Dendritic cell treated with granulocyte-macrophage colony-stimulating factor and Interleukin-4, amounts not matched to agents 40 ng/mL and 50 ng/mL, for 4 days (primary cell): ENCODE data around the gene NECAB2.
"Not testable (repeated sequence)": the region's sequence is repeated elsewhere in the genome, so short reads cannot be mapped to it uniquely, and the experiment has no call there.

Experiments
- H3K27ac Mint-ChIP-seq: one replicate; pipeline ENCODE4 v1.8.0; 2022; ENCODE audit warnings: mild to moderate bottlenecking, mixed read lengths
- H3K27me3 Mint-ChIP-seq: one replicate; pipeline ENCODE4 v1.8.0; 2022; ENCODE audit warnings: mild to moderate bottlenecking, mixed read lengths
- H3K36me3 Mint-ChIP-seq: one replicate; pipeline ENCODE4 v1.8.0; 2022; ENCODE audit warnings: low read depth, mixed read lengths
- H3K4me1 Mint-ChIP-seq: one replicate; pipeline ENCODE4 v1.8.0; 2022; ENCODE audit warnings: low read depth, mixed read lengths
- H3K4me3 Mint-ChIP-seq: one replicate; pipeline ENCODE4 v1.8.0; 2022; ENCODE audit warnings: mild to moderate bottlenecking, moderate library complexity, mixed read lengths
- H3K9me3 Mint-ChIP-seq: one replicate; pipeline ENCODE4 v1.8.0; 2022; ENCODE audit warnings: mixed read lengths
- intact Hi-C: fragments of 100-400 bp; cut with micrococcal nuclease; formaldehyde crosslinking; loops from one replicate; pipeline ENCODE4 v1.15.0; 2022

The NECAB2 gene

DNA sequence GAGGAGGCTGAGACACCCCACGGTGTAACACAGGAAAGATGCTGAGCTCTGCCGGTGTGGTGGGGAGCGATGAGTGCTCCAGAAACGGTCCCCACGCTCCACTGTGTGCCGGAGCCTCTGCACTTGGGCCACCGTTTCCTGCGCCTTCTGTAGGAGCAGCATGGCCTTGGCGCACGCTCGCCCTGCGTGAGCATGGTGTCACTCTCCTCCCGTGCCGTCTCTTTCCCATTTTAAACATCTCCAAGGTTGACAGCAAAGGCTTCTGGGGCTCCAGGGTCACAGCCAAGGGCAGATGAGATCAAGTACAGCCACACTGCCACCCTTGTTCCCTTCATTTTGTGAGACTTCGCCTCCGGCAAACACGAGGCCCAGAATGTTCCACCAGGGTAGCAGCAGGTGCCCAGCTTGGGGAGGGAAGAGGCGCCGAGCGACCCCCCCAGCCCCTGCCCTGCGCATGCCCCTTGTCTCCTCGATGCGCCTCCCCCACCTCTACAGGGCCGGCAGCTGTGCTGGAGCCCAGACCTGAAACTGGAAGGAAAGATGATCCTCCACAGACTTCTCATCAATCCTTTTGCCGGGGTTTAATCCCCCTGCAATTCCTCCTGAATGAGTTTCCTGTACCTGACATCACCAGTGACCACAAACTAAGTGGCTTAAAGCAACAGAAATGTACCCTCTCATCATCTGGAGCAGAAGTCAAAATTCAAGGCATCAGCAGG, 34.9 kb upstream of the NECAB2 start:
- no peaks in the 10 kb centered on the region for H3K9me3 Mint-ChIP-seq
- H3K27ac Mint-ChIP-seq, result no peak overlapping the region
- intact Hi-C loops, result no loop called here
- H3K4me1 Mint-ChIP-seq, result no peaks in the 10 kb centered on the region
- peaks cover 5% of the 10 kb centered on the region for H3K27me3 Mint-ChIP-seq
- H3K36me3 Mint-ChIP-seq, result peaks cover 5% of the 10 kb centered on the region
- no peak overlapping the region for H3K4me3 Mint-ChIP-seq

DNA sequence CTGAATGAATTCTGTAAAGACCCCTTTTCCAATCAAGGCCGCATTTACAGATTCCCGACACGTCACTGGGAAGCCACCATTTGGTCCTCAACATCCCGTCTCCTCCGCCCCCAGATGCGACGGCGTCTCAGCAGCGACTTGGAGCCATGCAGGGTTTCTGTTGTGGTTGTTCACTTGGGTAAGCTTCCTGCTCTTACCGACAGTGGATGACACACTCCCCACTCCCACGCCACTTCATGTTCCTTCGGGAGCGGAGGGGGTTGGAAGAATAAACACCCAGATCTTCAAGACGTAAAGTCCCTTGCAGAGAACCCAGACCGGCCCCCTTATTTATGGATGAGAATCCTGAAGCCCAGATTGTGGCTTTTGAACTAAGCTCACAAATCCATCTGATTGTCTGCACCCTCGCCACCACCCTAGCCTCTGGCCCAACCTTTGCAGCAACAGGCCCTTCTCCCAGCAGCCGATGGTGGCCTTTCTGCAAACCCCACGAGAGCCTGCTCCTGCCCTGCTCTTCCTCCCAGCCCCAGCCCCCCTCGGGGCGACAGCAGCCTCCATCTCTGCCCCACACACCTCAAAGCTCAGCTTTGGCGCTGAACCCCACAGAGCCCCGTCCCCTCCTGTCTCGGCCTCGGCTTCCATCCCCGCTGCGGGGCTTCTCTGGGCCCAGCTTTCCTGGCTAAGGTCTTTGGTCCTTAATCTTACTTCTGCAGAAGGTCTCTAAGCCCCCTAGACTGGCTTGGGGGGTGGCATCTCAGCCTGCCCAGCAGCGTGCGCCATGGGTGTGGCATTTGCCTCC, 34.0 kb upstream of the NECAB2 start:
- Mint-ChIP-seq H3K36me3 (no peaks in the 10 kb centered on the region), H3K4me1 (peaks cover under 1% of the 10 kb centered on the region), H3K4me3 (no peak overlapping the region), H3K9me3 (no peaks in the 10 kb centered on the region), H3K27me3 (peaks cover 5% of the 10 kb centered on the region), H3K27ac (no peak overlapping the region)
- intact Hi-C loops, result no loop called here

DNA sequence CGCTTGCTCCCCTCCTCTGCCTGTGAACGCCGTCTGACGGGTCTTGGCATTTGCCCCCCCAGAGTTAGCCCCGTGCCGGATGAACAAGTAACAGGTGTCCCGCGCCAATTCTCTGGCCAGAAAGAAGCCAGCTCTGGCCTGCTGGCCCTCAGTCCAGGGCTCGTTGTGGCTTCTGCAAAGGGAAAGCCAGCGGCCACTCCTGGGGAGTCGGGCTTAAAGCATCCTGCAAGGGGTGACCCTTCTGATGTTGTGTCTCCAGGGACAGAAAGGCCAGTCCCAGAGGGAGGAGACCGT, 33.4 kb upstream of the NECAB2 start:
- H3K4me1 Mint-ChIP-seq, result peaks cover 6% of the 10 kb centered on the region
- H3K36me3 Mint-ChIP-seq, result no peaks in the 10 kb centered on the region
- H3K27ac Mint-ChIP-seq, result no peak overlapping the region
- no peak overlapping the region for H3K4me3 Mint-ChIP-seq
- H3K27me3 Mint-ChIP-seq, result peaks cover 5% of the 10 kb centered on the region
- intact Hi-C loops, result no loop called here
- H3K9me3 Mint-ChIP-seq, result no peaks in the 10 kb centered on the region

DNA sequence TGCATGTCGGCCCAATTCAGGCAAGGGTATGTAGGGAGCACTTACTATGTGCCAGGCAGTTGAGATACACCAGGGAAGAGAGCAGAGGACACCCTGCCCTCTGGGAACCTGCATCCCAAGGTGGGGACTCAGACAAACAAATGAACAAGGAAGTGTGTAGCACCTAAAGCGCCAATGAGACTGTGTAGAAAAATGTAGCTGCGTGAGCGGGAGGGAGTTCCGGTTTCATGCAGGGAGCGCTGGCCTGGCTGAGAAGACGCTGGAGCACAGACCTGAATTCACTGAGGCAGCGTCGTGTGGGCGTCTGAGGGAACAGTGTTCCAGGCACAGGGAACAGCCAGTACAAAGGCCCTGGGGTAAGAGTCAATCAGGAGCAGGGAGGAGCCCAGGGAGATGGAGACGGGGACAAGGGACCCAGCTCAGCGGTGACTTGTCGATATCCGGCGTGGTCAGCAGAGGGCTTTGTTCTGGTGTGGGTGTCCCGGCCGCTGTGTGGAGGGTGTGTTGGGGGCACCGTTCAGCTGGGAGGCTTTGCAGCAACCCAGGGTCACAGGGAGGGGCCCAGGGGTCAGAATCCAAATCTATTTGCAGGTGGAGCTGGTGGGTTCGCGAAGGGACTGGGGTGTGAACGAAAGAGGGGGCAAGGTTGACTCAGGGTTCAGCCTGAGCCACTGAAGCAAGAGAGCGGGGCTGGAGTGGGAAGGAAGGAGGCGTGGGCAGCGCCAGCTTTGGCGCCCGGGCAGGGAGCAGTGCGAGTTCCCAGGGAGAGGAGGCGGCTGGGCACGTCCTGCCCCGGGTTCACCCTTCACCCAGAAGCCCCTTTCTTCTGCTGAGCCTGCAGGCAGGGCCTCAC, 32.8 kb upstream of the NECAB2 start:
- peaks cover 5% of the 10 kb centered on the region for H3K27me3 Mint-ChIP-seq
- no peaks in the 10 kb centered on the region for H3K9me3 Mint-ChIP-seq
- no peak overlapping the region for H3K4me3 Mint-ChIP-seq
- H3K36me3 Mint-ChIP-seq, result no peaks in the 10 kb centered on the region
- no peak overlapping the region for H3K27ac Mint-ChIP-seq
- intact Hi-C loops, result no loop called here
- H3K4me1 Mint-ChIP-seq, result peaks cover 8% of the 10 kb centered on the region

DNA sequence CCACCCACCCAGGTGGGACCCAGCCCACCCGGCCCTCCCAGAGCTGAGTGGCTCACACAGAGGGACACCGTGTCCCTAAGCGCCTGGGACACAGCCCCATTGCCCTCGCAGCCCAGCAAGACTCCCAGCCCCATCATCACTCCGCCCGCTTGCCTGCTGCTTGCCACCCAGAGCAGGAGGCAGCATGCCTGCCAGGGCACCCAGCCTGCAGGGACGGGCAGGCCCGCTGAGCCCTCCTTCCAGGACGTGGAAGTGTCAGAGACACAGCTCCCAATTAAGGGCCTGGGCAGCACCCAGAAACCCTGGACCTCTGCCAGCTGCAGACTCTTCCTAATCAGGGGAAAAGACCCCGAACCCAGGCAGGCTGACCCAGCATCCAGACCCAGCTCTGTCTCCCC, 32.2 kb upstream of the NECAB2 start:
- Mint-ChIP-seq H3K36me3 (no peaks in the 10 kb centered on the region), H3K4me3 (no peak overlapping the region), H3K9me3 (no peaks in the 10 kb centered on the region), H3K27me3 (peaks cover 5% of the 10 kb centered on the region), H3K4me1 (peaks cover 8% of the 10 kb centered on the region), H3K27ac (no peak overlapping the region)
- intact Hi-C loops, result no loop called here

DNA sequence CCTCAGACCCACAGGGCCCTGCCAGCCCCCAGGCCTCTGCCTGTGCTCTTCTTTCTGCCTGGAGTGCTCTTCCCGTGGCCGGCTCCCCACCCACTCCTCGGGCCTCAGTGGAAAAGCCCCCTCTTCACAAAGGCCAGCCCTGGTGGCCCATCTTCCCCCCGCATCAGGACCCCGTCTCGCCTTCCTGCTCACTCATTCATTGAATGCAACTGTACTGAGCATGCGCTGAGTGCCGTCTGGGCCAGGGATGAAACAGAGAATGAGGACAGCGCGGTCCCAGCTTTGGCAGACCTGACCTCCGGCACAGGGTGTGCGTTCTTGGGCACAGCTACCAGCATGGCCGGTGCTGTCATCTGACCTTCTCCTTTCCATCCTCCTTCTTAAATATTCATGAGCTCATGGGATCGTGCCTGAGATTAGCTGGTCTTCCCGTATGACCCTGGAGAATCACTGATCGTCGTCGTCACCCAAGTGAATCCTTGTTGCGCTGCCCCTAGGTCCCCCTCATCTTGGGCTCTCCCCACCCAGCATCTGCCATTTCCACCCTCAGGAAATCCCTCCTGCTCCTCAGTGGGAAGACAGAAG, 31.4 kb upstream of the NECAB2 start:
- peak overlapping the region; percentile 23 for H3K27ac Mint-ChIP-seq
- intact Hi-C loops, result no loop called here
- no peak overlapping the region for H3K4me3 Mint-ChIP-seq
- peaks cover 8% of the 10 kb centered on the region for H3K4me1 Mint-ChIP-seq
- H3K36me3 Mint-ChIP-seq, result no peaks in the 10 kb centered on the region
- H3K27me3 Mint-ChIP-seq, result peaks cover 5% of the 10 kb centered on the region
- no peaks in the 10 kb centered on the region for H3K9me3 Mint-ChIP-seq

DNA sequence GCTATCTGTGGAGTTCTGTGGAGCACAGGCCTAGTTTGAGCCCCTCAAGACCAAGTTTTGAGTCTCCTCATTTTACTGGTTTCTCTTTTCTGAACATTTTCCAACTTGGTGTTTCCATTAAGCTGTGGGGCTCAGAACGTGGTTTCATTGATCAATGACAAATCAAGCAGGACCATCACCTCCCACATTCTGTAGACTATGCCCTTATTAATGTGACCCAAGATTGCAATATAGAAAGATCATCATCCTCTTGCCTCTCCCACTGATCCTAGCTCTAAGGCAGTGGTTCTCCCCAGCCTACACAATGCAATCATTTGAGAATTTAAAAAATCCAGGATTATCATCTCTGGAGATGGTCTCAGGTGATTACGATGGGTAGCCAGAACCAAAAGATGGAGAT, 30.8 kb upstream of the NECAB2 start:
- H3K36me3 Mint-ChIP-seq, result no peaks in the 10 kb centered on the region
- H3K27me3 Mint-ChIP-seq, result peaks cover 5% of the 10 kb centered on the region
- H3K4me1 Mint-ChIP-seq, result peaks cover 8% of the 10 kb centered on the region
- no peak overlapping the region for H3K27ac Mint-ChIP-seq
- intact Hi-C loops, result no loop called here
- H3K4me3 Mint-ChIP-seq, result no peak overlapping the region
- no peaks in the 10 kb centered on the region for H3K9me3 Mint-ChIP-seq

DNA sequence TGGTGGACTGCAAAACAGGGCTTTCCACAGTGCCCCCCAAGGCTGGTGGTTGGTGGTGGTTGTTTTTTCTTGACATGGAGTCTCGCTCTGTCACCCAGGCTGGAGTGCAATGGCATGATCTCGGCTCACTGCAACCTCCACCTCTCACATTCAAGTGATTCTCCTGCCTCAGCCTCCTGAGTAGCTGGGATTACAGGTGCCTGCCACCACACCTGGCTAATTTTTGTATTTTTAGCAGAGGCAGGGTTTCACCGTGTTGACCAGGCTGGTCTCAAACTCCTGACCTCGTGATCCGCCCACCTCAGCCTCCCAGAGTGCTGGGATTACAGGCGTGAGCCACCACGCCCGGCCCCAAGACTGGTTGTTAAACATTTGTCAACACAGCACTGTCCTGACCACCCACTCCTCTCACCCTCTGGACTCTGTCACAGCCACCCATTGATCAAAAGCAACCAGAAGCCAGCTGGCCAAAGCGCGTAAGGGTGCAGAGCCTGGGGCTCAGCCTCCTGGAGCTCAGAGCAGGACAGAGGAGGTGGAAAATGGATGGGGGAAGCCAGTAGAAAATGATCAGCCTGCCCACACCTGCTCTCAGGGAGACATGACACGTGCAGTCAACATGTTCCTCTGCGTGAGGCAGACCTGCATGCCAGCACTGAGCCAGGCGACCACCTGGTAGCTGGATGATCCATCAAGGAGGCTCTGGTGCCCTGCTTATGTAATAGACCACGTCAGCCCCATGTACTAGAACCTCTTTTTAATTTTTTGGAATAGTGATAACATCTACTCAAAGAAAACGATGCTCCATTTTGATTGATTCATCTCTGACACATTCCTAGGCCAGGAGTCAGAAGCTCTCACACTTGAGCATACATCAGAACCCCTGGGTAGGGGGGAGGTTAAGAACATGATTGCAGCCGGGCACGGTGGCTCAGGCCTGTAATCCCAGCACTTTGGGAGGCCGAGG, 29.8 kb upstream of the NECAB2 start:
- H3K27me3 Mint-ChIP-seq, result peaks cover 5% of the 10 kb centered on the region
- no peaks in the 10 kb centered on the region for H3K36me3 Mint-ChIP-seq
- intact Hi-C loops, result no loop called here
- no peak overlapping the region for H3K4me3 Mint-ChIP-seq
- peaks cover 8% of the 10 kb centered on the region for H3K4me1 Mint-ChIP-seq
- no peak overlapping the region for H3K27ac Mint-ChIP-seq
- no peaks in the 10 kb centered on the region for H3K9me3 Mint-ChIP-seq

DNA sequence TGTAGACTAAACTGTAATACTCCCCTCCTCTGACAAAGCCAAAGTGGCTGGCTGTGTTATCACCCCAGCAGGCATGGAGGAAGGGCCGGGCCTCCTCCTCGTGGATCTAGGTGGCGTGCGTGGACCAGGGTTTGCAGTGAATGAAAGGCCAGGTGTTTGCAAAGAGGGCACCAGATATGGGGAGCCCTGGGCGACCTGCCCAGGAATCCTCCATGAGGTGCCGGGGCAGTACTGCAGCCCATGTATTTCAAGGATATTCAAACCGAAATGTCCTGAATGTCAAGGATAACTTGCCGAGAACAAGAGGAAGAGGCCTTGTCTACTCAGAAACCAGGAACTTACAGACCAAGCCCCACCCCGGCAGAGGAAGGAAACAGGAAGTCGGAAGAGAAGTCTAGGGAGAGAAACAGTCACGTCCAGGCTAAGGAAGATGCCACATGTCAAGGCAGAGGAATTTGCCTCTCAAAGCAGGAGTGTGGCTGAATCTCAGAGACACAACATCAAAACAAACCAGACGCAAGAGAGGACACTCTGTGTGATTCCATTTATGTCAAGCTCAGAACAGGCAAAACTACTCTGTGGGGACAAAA, 28.7 kb upstream of the NECAB2 start:
- intact Hi-C loops, result no loop called here
- Mint-ChIP-seq H3K9me3 (no peaks in the 10 kb centered on the region), H3K4me1 (peaks cover 8% of the 10 kb centered on the region), H3K4me3 (no peak overlapping the region), H3K27ac (peak overlapping the region; percentile 18), H3K36me3 (no peaks in the 10 kb centered on the region), H3K27me3 (peaks cover 3% of the 10 kb centered on the region)

DNA sequence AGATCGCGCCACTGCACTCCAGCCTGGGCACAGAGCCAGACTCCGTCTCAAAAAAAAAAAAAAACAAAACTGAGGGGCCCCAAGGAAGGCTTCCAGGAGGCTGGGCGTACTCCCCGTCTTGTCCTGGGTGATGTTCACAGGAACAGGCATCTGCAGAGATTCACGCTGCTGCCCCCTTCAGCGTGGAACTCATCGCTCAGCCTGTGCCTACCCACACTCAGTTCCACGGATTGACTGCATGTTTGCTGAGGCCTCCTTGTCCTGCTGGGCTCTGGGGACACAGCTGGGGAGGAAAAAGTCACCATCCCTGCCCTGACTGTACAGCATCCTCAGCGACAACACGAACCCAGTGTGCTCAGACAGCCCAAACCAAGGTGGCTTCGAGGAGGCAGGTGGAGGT, 27.9 kb upstream of the NECAB2 start:
- H3K27me3 Mint-ChIP-seq, result peaks cover 2% of the 10 kb centered on the region
- peaks cover 8% of the 10 kb centered on the region for H3K4me1 Mint-ChIP-seq
- intact Hi-C loops, result no loop called here
- H3K36me3 Mint-ChIP-seq, result no peaks in the 10 kb centered on the region
- H3K9me3 Mint-ChIP-seq, result no peaks in the 10 kb centered on the region
- H3K27ac Mint-ChIP-seq, result peak overlapping the region; percentile 17
- H3K4me3 Mint-ChIP-seq, result no peak overlapping the region

DNA sequence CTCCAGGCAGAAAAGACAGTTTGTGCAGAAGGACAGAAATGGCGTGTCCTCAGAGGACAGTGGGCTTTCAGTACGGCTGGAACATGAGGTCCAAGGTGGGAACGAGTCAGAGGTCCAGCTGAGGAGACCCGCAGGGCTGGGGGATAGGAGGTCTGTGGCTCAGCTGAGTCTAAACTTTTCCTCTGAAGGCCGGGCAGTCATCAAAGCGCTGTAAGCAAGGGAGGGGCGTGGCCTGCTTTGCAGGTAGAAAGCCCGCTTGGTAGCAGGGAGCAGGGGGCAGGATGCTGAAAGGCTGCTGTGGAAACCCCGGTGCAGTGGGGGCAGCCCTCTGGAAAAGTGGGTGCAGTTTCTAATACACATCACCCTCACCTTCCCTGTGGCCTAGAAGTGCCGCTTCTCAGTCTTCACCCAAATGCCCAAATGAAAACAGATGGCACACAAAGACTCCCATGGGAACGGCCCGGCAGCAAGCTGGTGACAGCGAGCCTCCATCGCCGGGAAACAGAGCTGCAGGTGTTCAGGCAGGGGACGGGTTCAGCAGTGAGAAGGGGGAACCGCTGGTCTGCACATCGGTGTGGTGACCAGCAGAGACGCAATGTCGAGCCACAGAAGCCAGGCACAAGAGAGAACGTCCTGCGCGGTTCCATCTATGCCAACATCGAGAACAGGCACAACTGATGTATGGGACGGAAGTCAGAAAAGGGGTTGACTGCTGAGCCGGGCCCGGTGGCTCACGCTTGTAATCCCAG, 27.2 kb upstream of the NECAB2 start:
- no peaks in the 10 kb centered on the region for H3K36me3 Mint-ChIP-seq
- intact Hi-C loops, result no loop called here
- peak overlapping the region; percentile 17 for H3K27ac Mint-ChIP-seq
- no peaks in the 10 kb centered on the region for H3K9me3 Mint-ChIP-seq
- H3K27me3 Mint-ChIP-seq, result no peaks in the 10 kb centered on the region
- no peak overlapping the region for H3K4me3 Mint-ChIP-seq
- peaks cover 8% of the 10 kb centered on the region for H3K4me1 Mint-ChIP-seq

DNA sequence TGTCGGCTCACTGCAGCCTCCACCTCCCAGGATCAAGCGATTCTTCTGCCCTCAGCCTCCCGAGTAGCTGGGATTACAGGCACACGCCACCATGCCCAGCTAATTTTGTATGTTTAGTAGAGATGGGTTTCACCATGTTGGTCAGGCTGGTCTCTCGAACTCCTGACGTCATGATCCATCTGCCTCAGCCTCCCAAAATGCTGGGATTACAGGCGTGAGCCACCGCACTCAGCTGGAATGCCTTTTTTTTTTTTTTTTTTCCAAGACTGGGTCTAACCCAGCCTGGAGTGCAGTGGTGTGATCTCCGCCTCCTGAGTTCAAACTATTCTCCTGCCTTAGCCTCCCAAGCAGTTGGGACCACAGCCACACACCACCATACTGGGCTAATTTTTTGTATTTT, 26.5 kb upstream of the NECAB2 start:
- H3K4me1 Mint-ChIP-seq, H3K27me3 Mint-ChIP-seq, H3K36me3 Mint-ChIP-seq, H3K27ac Mint-ChIP-seq, intact Hi-C loops, H3K9me3 Mint-ChIP-seq, H3K4me3 Mint-ChIP-seq: not testable (repeated sequence)
